Lower leg skin (tissue), 3 donors: Measurements from ENCODE around the gene KCNA10.

Experiments
- POLR2A ChIP-seq, 2 donors: fragments of 450-650 bp; IDR thresholded peaks; one replicate each; pipeline ENCODE4 v1.6.1; 2016 to 2017; ENCODE audit warnings: antibody characterized with exemption in 2 of 2, mild to moderate bottlenecking in 1 of 2, moderate library complexity in 1 of 2
- TF ChIP-seq, protein P1 (sequence below), 3 donors: fragments of 450-650 bp; IDR thresholded peaks; one replicate each; pipeline ENCODE4 v1.5.1; 2016; ENCODE audit warnings: antibody characterized with exemption in 3 of 3, mild to moderate bottlenecking in 3 of 3, moderate library complexity in 2 of 3

DNA sequence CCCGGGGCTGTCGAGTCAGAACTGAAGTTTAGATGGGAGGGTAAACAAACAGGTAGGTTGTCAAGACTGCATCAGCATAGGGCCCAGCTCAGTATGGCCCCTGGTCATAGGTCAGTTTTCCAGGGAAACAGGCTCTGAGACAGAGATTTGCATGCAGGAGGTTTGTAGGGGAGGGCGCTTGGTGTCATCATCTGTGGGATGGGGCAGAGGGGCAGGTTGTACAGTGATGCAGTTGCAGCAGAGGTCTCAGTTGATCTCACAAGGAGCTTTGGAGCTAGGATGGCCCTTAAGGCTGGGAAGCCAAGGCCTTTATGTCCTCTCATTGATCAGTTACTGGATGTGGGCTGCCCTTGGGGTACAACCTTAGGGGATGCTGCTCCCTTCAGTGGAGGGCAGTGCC is 38.5 kb upstream of the KCNA10 start:
- TF ChIP-seq, protein P1, sequence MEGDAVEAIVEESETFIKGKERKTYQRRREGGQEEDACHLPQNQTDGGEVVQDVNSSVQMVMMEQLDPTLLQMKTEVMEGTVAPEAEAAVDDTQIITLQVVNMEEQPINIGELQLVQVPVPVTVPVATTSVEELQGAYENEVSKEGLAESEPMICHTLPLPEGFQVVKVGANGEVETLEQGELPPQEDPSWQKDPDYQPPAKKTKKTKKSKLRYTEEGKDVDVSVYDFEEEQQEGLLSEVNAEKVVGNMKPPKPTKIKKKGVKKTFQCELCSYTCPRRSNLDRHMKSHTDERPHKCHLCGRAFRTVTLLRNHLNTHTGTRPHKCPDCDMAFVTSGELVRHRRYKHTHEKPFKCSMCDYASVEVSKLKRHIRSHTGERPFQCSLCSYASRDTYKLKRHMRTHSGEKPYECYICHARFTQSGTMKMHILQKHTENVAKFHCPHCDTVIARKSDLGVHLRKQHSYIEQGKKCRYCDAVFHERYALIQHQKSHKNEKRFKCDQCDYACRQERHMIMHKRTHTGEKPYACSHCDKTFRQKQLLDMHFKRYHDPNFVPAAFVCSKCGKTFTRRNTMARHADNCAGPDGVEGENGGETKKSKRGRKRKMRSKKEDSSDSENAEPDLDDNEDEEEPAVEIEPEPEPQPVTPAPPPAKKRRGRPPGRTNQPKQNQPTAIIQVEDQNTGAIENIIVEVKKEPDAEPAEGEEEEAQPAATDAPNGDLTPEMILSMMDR (IDR thresholded peaks at IDR 0.05): no peak
- no peak for TF ChIP-seq POLR2A (IDR thresholded peaks at IDR 0.05)
